ENCODE data around the gene TWSG1. TPM values are rescaled to one million over a fixed set of nuclear protein-coding genes. Genes with fewer than 3 reads are reported as not detected.

Gene TWSG1
- total RNA-seq, 4 donors from 2014 or later: 10.7 to 45.2 (median 22.6) TPM

GRCh38 chr18:9413576-9413975 is 79.0 kb downstream of the TWSG1 start:
- DNase-seq: no peak
- no peak for TF ChIP-seq POLR2A (IDR thresholded peaks at IDR 0.05)
- TF ChIP-seq CTCF (IDR thresholded peaks at IDR 0.05): no peak

GRCh38 chr18:9416563-9417072 is 82.0 kb downstream of the TWSG1 start:
- Histone ChIP-seq H3K4me1 (peaks cover 6 to 27% (median 16%) of the 10 kb centered on the region in 3 donors), H3K27ac (peak overlapping the region in 3 of 4 donors; percentile 30 to 52 (median 46)), H3K27me3 (no peaks in the 10 kb centered on the region), H3K4me3 (peak overlapping the region in 1 of 4 donors; percentile 33), H3K36me3 (no peaks in the 10 kb centered on the region), H3K9me3 (no peaks in the 10 kb centered on the region)
- WGBS, 2 donors: 56 to 61% methylated on average over 6 of the region's 6 CpGs
- intact Hi-C loops (cut with DNase I): no loop called here
- no peak for TF ChIP-seq POLR2A (IDR thresholded peaks at IDR 0.05)
- TF ChIP-seq CTCF (IDR thresholded peaks at IDR 0.05): no peak
- no peak for DNase-seq

More at GRCh38 chr18:9413576-9413975, 79.0 kb downstream of the TWSG1 start:
- Histone ChIP-seq H3K36me3 (no peaks in the 10 kb centered on the region), H3K9me3 (no peaks in the 10 kb centered on the region), H3K27me3 (no peaks in the 10 kb centered on the region), H3K27ac (no peak overlapping the region), H3K4me1 (peaks cover 5 to 22% (median 16%) of the 10 kb centered on the region in 3 donors), H3K4me3 (no peak overlapping the region)
- intact Hi-C loops (cut with DNase I): no loop called here
- WGBS, 2 donors: 60 to 80% methylated on average over 1 of the region's 1 CpG

- intact Hi-C loops (cut with DNase I): no loop called here
- peak overlapping the region in 1 of 4 donors; percentile 33 for H3K4me3 ChIP-seq
- WGBS, 2 donors: 41 to 42% methylated on average over 12 to 17 of the region's 18 CpGs
- H3K36me3 ChIP-seq: no peaks in the 10 kb centered on the region
- H3K4me1 ChIP-seq: peaks cover 6 to 29% (median 16%) of the 10 kb centered on the region in 3 donors
- H3K9me3 ChIP-seq: no peaks in the 10 kb centered on the region
- no peak for TF ChIP-seq CTCF (IDR thresholded peaks at IDR 0.05)
- TF ChIP-seq POLR2A (IDR thresholded peaks at IDR 0.05): no peak
- H3K27ac ChIP-seq: peak overlapping the region in 3 of 4 donors; percentile 30 to 52 (median 46)
- no peak for DNase-seq
- H3K27me3 ChIP-seq: no peaks in the 10 kb centered on the region
Measured at GRCh38 chr18:9417073-9417851, 82.7 kb downstream of the TWSG1 start.

GRCh38 chr18:9418047-9418690 is 83.6 kb downstream of the TWSG1 start:
- Histone ChIP-seq H3K36me3 (no peaks in the 10 kb centered on the region), H3K4me1 (peaks cover 6 to 36% (median 16%) of the 10 kb centered on the region in 3 donors), H3K4me3 (no peak overlapping the region), H3K27ac (peak overlapping the region in 2 of 4 donors; percentile 26 to 46), H3K9me3 (no peaks in the 10 kb centered on the region), H3K27me3 (no peaks in the 10 kb centered on the region)
- intact Hi-C loops (cut with DNase I): no loop called here
- TF ChIP-seq POLR2A (IDR thresholded peaks at IDR 0.05) (no peak), CTCF (IDR thresholded peaks at IDR 0.05) (peak in 1 of 6 experiments; percentile 47)
- DNase-seq: no peak
- WGBS, 2 donors: 50 to 60% methylated on average over 5 of the region's 6 CpGs

Measured in esophagus squamous epithelium (tissue), 5 donors.